ENCODE data around the gene REEP1.
"Not testable (repeated sequence)": the region's sequence is repeated elsewhere in the genome, so short reads cannot be mapped to it uniquely, and the experiment has no call there.

REEP1 gene

GRCh38 chr2:86230961-86231360, 106.5 kb downstream of the REEP1 start:
- no peak overlapping the region for H3K27ac ChIP-seq
- no peak for DNase-seq (ENCODE audit: low read depth, low spot score)

GRCh38 chr2:86229221-86229620, 108.2 kb downstream of the REEP1 start:
- DNase-seq (ENCODE audit: low read depth, low spot score), result no peak
- no peak overlapping the region for H3K27ac ChIP-seq

GRCh38 chr2:86228574-86228973, 108.9 kb downstream of the REEP1 start:
- H3K27ac ChIP-seq; DNase-seq (ENCODE audit: low read depth, low spot score): not testable (repeated sequence)

- no peak overlapping the region for H3K27ac ChIP-seq
- DNase-seq (ENCODE audit: low read depth, low spot score), result no peak
These were observed 109.7 kb downstream of the REEP1 start for GRCh38 chr2:86227685-86228084.

- no peak overlapping the region for H3K27ac ChIP-seq
- no peak for DNase-seq (ENCODE audit: low read depth, low spot score)
These were observed 110.5 kb downstream of the REEP1 start for GRCh38 chr2:86226636-86227520.

GRCh38 chr2:86226070-86226469, 111.4 kb downstream of the REEP1 start:
- DNase-seq (ENCODE audit: low read depth, low spot score), result no peak
- no peak overlapping the region for H3K27ac ChIP-seq

- DNase-seq (ENCODE audit: low read depth, low spot score), result no peak
- no peak overlapping the region for H3K27ac ChIP-seq
These were observed 111.8 kb downstream of the REEP1 start for GRCh38 chr2:86225581-86225980.

GRCh38 chr2:86224645-86225355, 112.6 kb downstream of the REEP1 start:
- no peak for DNase-seq (ENCODE audit: low read depth, low spot score)
- no peak overlapping the region for H3K27ac ChIP-seq

- H3K27ac ChIP-seq, result no peak overlapping the region
- no peak for DNase-seq (ENCODE audit: low read depth, low spot score)
These were observed 113.4 kb downstream of the REEP1 start for GRCh38 chr2:86223927-86224560.

- no peak for DNase-seq (ENCODE audit: low read depth, low spot score)
- no peak overlapping the region for H3K27ac ChIP-seq
These were observed 114.1 kb downstream of the REEP1 start for GRCh38 chr2:86223140-86223926.

- no peak overlapping the region for H3K27ac ChIP-seq
- no peak for DNase-seq (ENCODE audit: low read depth, low spot score)
These were observed 116.3 kb downstream of the REEP1 start for GRCh38 chr2:86221066-86221684.

- H3K27ac ChIP-seq, result no peak overlapping the region
- no peak for DNase-seq (ENCODE audit: low read depth, low spot score)
These were observed 117.5 kb downstream of the REEP1 start for GRCh38 chr2:86219896-86220295.

GRCh38 chr2:86218124-86218523, 119.3 kb downstream of the REEP1 start:
- no peak overlapping the region for H3K27ac ChIP-seq
- DNase-seq (ENCODE audit: low read depth, low spot score), result no peak

- DNase-seq (ENCODE audit: low read depth, low spot score), result no peak
- H3K27ac ChIP-seq, result no peak overlapping the region
These were observed 120.6 kb downstream of the REEP1 start for GRCh38 chr2:86216575-86217555.

GRCh38 chr2:86214503-86214832, 123.0 kb downstream of the REEP1 start:
- no peak overlapping the region for H3K27ac ChIP-seq
- DNase-seq (ENCODE audit: low read depth, low spot score), result no peak

GRCh38 chr2:86213699-86214502, 123.5 kb downstream of the REEP1 start:
- no peak overlapping the region for H3K27ac ChIP-seq
- DNase-seq (ENCODE audit: low read depth, low spot score), result no peak

- no peak overlapping the region for H3K27ac ChIP-seq
- no peak for DNase-seq (ENCODE audit: low read depth, low spot score)
These were observed 124.4 kb downstream of the REEP1 start for GRCh38 chr2:86213056-86213455.

GRCh38 chr2:86211796-86212188, 125.6 kb downstream of the REEP1 start:
- no peak for DNase-seq (ENCODE audit: low read depth, low spot score)
- no peak overlapping the region for H3K27ac ChIP-seq

Measured in epithelial cell of prostate (primary cell).